Fibroblast of pulmonary artery (primary cell): ENCODE measurements around the gene DNAJC25.
A peak's percentile ranks its signal among the peaks of the same experiment; 100 is the strongest.

Experiments
- DNase-seq: peaks from one replicate; pipeline ENCODE4 v3.0.0-alpha.2; 2010; ENCODE audit warnings: low read depth
- H3K4me3 ChIP-seq: replicated peaks from 2 replicates; pipeline ENCODE4 v1.5.1; 2011; ENCODE audit warnings: low read depth, mild to moderate bottlenecking, control low read depth, low read length, moderate library complexity
- CTCF ChIP-seq: IDR thresholded peaks from 2 replicates; pipeline ENCODE4 v1.5.1; 2011; ENCODE audit warnings: mild to moderate bottlenecking, control low read depth, low read length, inconsistent platforms; ENCODE audit errors: missing control alignments

The DNAJC25 gene

GRCh38 chr9:111631214-111631971 lies at the start of gene DNAJC25:
Gene DNAJC25 (plus strand): TSS chr9:111631334. CDS start chr9:111631408, 74 bp downstream.
- peak within 1 kb of the TSS; percentile 90 for H3K4me3 ChIP-seq
- TF ChIP-seq CTCF = no peak
- peak; percentile 99 for DNase-seq

GRCh38 chr9:111582888-111583287 lies 48.2 kb upstream of the DNAJC25 start:
- H3K4me3 ChIP-seq = no peak overlapping the region
- peak; percentile 72 for DNase-seq
- no peak for TF ChIP-seq CTCF

- TF ChIP-seq CTCF = no peak
- DNase-seq = no peak
- no peak overlapping the region for H3K4me3 ChIP-seq
These were observed 44.8 kb upstream of the DNAJC25 start for GRCh38 chr9:111586378-111586777.

GRCh38 chr9:111588846-111589245 lies 42.3 kb upstream of the DNAJC25 start:
- TF ChIP-seq CTCF = no peak
- peak; percentile 36 for DNase-seq
- no peak overlapping the region for H3K4me3 ChIP-seq

GRCh38 chr9:111597852-111598732 lies 33.0 kb upstream of the DNAJC25 start:
- DNase-seq = peak; percentile 78
- peak; percentile 70 for TF ChIP-seq CTCF

GRCh38 chr9:111598733-111599091 lies 32.4 kb upstream of the DNAJC25 start:
- DNase-seq = peak; percentile 63
- TF ChIP-seq CTCF = no peak
- H3K4me3 ChIP-seq = peak overlapping the region; percentile 80

More at GRCh38 chr9:111597852-111598732, 33.0 kb upstream of the DNAJC25 start:
- peak overlapping the region; percentile 80 for H3K4me3 ChIP-seq
